GM12878 (cell line): ENCODE results near the gene PLB1. TPM values are rescaled to one million over a fixed set of nuclear protein-coding genes. Genes with fewer than 3 reads are reported as not detected.

Experiments
- ATAC-seq: fragments of 200-7000 bp; cut with Tn5 transposase; 3 replicates; pipeline ENCODE4 v1.9.1; 2020; ENCODE audit warnings: mild to moderate bottlenecking, moderate library complexity
- BruUV-seq: library from RNA; stranded (reverse); fragments of 400-500 nt; replicated peaks from 2 replicates; lab custom pipeline; 2021; lab: Mats Ljungman, UMichigan
- CTCF ChIA-PET: fragments of 300-600 bp; sonication (Branson Sonifier 250); formaldehyde crosslinking; extraction: SDS; loops from one replicate; lab custom pipeline; 2021; ENCODE audit warnings: inconsistent platforms; lab: Yijun Ruan, JAX
- POLR2A ChIA-PET: fragments of 350-600 bp; formaldehyde crosslinking; extraction: SDS; loops from one replicate; lab custom pipeline; 2021; ENCODE audit warnings: inconsistent platforms; lab: Charles Lee
- RAD21 ChIA-PET: fragments of 300-600 bp; sonication (Branson Sonifier 250); formaldehyde crosslinking; loops from one replicate; lab custom pipeline; 2023; ENCODE audit warnings: antibody characterized with exemption; ENCODE audit not compliant: unreplicated experiment; lab: Charles Lee
- SMC1A ChIA-PET: fragments of 300-600 bp; sonication (Branson Sonifier 250); formaldehyde crosslinking; loops from one replicate; lab custom pipeline; 2023; ENCODE audit not compliant: unreplicated experiment, uncharacterized antibody; lab: Charles Lee
- DNase-seq: peaks from one replicate; pipeline ENCODE4 v3.0.0-alpha.2; 2011; ENCODE audit warnings: low read depth, low spot score
- FAIRE-seq: peaks from 3 replicates; lab custom pipeline; 2011; peaks lifted over from hg19 to GRCh38; lab: Jason Lieb, UNC
- H2AFZ ChIP-seq: 2 replicates; pipeline ENCODE4 v1.6.0; 2011; ENCODE audit warnings: low read depth, low read length, control low read depth; ENCODE audit not compliant: control insufficient read depth
- H3K27ac ChIP-seq: 2 replicates; pipeline ENCODE4 v1.5.1; 2011; ENCODE audit warnings: control low read depth; ENCODE audit not compliant: control insufficient read depth, insufficient read depth
- H3K27me3 ChIP-seq, 2 experiments: replicated peaks in 1 of 2; 2 replicates each; pipeline versions ENCODE4 v1.6.0 to v1.6.1; 2011; ENCODE audit warnings: low read length in 1 of 2; ENCODE audit not compliant: control insufficient read depth in 2 of 2, insufficient read depth in 2 of 2
- H3K36me3 ChIP-seq, 2 experiments: 2 replicates each; pipeline ENCODE4 v1.5.1; 2011; ENCODE audit warnings: low read length in 1 of 2; ENCODE audit not compliant: control insufficient read depth in 2 of 2, insufficient read depth in 2 of 2
- H3K4me1 ChIP-seq: 2 replicates; pipeline ENCODE4 v1.6.1; 2011; ENCODE audit warnings: mild to moderate bottlenecking, low read length, moderate library complexity, mixed read lengths; ENCODE audit not compliant: control insufficient read depth, insufficient read depth
- H3K4me2 ChIP-seq: 2 replicates; pipeline ENCODE4 v1.6.0; 2011; ENCODE audit warnings: control low read depth; ENCODE audit not compliant: control insufficient read depth, insufficient read depth
- H3K4me3 ChIP-seq: fragments of 200-600 bp; sonication (generic); 2 replicates; pipeline ENCODE4 v1.5.1; 2016
- H3K79me2 ChIP-seq: 2 replicates; pipeline ENCODE4 v1.6.0; 2011; ENCODE audit warnings: low read length; ENCODE audit not compliant: control insufficient read depth, insufficient read depth
- H3K9ac ChIP-seq: 2 replicates; pipeline ENCODE4 v1.8.0; 2011; ENCODE audit warnings: low read length, control low read depth, mixed read lengths; ENCODE audit not compliant: control insufficient read depth, insufficient read depth
- H3K9me3 ChIP-seq: replicated peaks from 3 replicates; pipeline ENCODE4 v1.5.1; 2011; ENCODE audit warnings: mild to moderate bottlenecking, low read length; ENCODE audit not compliant: control insufficient read depth, insufficient read depth
- H4K20me1 ChIP-seq: 2 replicates; pipeline ENCODE4 v1.6.0; 2011; ENCODE audit not compliant: control insufficient read depth, insufficient read depth
- BCL11A ChIP-seq: IDR thresholded peaks from 2 replicates; pipeline ENCODE4 v1.6.1; 2011; ENCODE audit warnings: low read depth, low read length
- CBX3 ChIP-seq: fragments of 200-600 bp; sonication (generic); IDR thresholded peaks from 2 replicates; pipeline ENCODE4 v1.6.1; 2016; ENCODE audit warnings: low read depth, borderline replicate concordance
- CEBPB ChIP-seq, 2 experiments: fragments of 150-350 bp in 1 of 2; IDR thresholded peaks; 2 replicates each; pipeline ENCODE4 v1.6.1; 2012 to 2014; ENCODE audit warnings: low read depth in 2 of 2, low read length in 2 of 2, borderline replicate concordance in 1 of 2, inconsistent platforms in 1 of 2
- CHD2 ChIP-seq: IDR thresholded peaks from 2 replicates; pipeline ENCODE4 v1.6.1; 2011; ENCODE audit warnings: low read depth, low read length, improper control_type of control experiment, borderline replicate concordance
- EZH2 ChIP-seq: IDR thresholded peaks from 2 replicates; pipeline ENCODE4 v1.6.1; 2012; ENCODE audit warnings: low read depth, mild to moderate bottlenecking, control low read depth, inconsistent platforms, low read length, borderline replicate concordance; ENCODE audit not compliant: control insufficient read depth
- GABPA ChIP-seq: IDR thresholded peaks from 2 replicates; pipeline ENCODE4 v1.6.1; 2014; ENCODE audit warnings: antibody characterized with exemption, low read depth, mild to moderate bottlenecking, inconsistent platforms
- IKZF1 ChIP-seq: fragments of 450-650 bp; conservative IDR thresholded peaks from 2 replicates; pipeline ENCODE4 v1.6.1; 2017; ENCODE audit warnings: antibody characterized with exemption, mild to moderate bottlenecking
- IRF4 ChIP-seq: IDR thresholded peaks from 2 replicates; pipeline ENCODE4 v1.6.1; 2011; ENCODE audit warnings: low read depth, low read length
- KLF5 ChIP-seq: fragments of 450-650 bp; IDR thresholded peaks from 2 replicates; pipeline ENCODE4 v1.6.1; 2014; ENCODE audit warnings: mild to moderate bottlenecking; ENCODE audit not compliant: partially characterized antibody
- RAD21 ChIP-seq: IDR thresholded peaks from 2 replicates; pipeline ENCODE4 v1.6.1; 2011; ENCODE audit warnings: mild to moderate bottlenecking, low read depth, low read length, moderate library complexity; ENCODE audit not compliant: insufficient read depth
- RCOR1 ChIP-seq: conservative IDR thresholded peaks from 2 replicates; pipeline ENCODE4 v1.6.1; 2012; ENCODE audit warnings: low read depth, low read length, improper control_type of control experiment
- SPI1 ChIP-seq: IDR thresholded peaks from 2 replicates; pipeline ENCODE4 v1.6.1; 2011; ENCODE audit warnings: low read depth, mild to moderate bottlenecking, low read length, moderate library complexity, borderline replicate concordance; ENCODE audit not compliant: insufficient read depth
- whole genome bisulfite sequencing: methylation state at CpG from one replicate; pipeline ENCODE4 v1.1.6; 2016; ENCODE audit warnings: low lambda C conversion rate; ENCODE audit not compliant: insufficient replicate concordance, insufficient coverage; ENCODE audit errors: missing lambda C conversion rate; 5-methylcytosine and 5-hydroxymethylcytosine counted together
- in situ Hi-C: fragments of 300-500 bp; cut with MboI; formaldehyde crosslinking; loops from 9 replicates; pipeline ENCODE4 v1.14.3; 2018; ENCODE audit warnings: mixed read lengths
- intact Hi-C: fragments of 100-400 bp; cut with micrococcal nuclease; formaldehyde crosslinking; loops from one replicate; pipeline ENCODE4 v1.14.2; 2022; ENCODE audit not compliant: unreplicated experiment
- polyA plus RNA-seq, 11 experiments: library from polyadenylated mRNA; depleted of rRNA in 4 of 11; unstranded in 6 of 11; stranded (reverse) in 5 of 11; fragments of >200 nt; fragmentation: Nextera tagmentation in 4 of 11; fragmentation: Illumina TruSeq in 1 of 11; extraction: Ambion mirVana in 4 of 11; extraction: Trizol in 1 of 11; gene quantifications; 1 replicate in 1 of 11; 2 replicates in 10 of 11; pipeline versions ENCODE4 v1.2.1 to v1.2.3, GENCODE V29; 2011 to 2016; ENCODE audit warnings: inconsistent platforms in 2 of 11, missing spikeins in 2 of 11, low read depth in 1 of 11
- total RNA-seq, 4 experiments: library from RNA; depleted of rRNA in 3 of 4; stranded (reverse); fragments of >200 nt in 3 of 4; fragmentation: Illumina TruSeq in 1 of 4; extraction: Trizol in 1 of 4; gene quantifications; 2 replicates each; pipeline versions ENCODE4 v1.2.1 to v1.2.3, GENCODE V29; 2013 to 2021
- TF ChIP-seq, protein P1 (sequence below): fragments of 150-350 bp; IDR thresholded peaks from 2 replicates; pipeline ENCODE4 v1.6.1; 2016; ENCODE audit warnings: low read depth, low read length
- TF ChIP-seq, protein P2 (sequence below): fragments of 450-650 bp; formaldehyde crosslinking; IDR thresholded peaks from 2 replicates; pipeline ENCODE4 v1.4.0; 2020; ENCODE audit warnings: mild to moderate bottlenecking, moderate library complexity

The PLB1 gene
- total and polyA plus RNA-seq, 10 of the 15 experiments (the other 5 are each of a cell fraction or from before 2014, with no cell fraction given), result 0.03 to 0.49 (median 0.28) TPM

DNA sequence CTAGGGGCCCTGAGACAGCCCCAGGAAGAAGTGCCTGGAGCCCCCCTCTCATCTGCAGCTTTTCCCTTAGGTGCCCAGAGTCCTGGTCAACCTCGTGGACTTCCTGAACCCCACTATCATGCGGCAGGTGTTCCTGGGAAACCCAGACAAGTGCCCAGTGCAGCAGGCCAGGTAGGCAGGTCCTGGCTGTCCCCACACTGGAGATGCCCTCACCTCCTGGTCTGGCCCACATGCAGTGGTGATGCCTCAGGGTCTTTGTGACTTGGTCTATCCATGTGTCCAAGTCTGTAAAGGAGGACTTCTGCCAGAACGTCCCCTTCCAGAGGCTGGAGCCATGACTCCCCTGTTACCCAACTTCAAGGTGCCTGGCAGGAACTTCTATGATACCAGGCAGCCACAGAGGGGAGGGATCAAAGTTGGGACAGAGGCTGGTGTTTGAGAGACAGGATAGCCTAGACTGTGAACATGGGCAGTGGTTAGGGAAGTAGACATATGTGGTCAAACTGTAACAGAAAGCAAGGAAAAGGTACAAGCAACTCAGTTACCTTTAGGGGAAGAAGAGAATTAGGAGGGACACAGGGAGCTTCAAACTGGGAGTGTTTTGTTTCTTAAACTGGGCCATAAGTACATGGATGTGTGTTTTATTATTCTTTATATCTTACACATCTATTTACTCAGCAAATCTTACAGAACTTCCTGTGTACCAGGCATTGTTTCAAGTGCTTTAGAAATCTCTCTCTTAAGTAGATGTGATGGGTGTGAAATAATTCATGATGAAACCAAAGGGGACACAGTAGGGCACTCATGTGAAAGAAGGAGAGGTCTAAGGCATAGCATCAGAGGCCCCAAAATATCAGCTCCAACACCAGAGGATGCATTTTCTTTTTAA lies 107.1 kb downstream of the PLB1 start:
- Histone ChIP-seq H3K4me1 (no peaks in the 10 kb centered on the region), H3K79me2 (no peaks in the 10 kb centered on the region), H3K36me3 (no peaks in the 10 kb centered on the region), H3K27ac (no peak overlapping the region), H3K4me3 (no peak overlapping the region), H3K9ac (no peak overlapping the region), H3K27me3 (no peaks in the 10 kb centered on the region), H3K4me2 (no peak overlapping the region), H4K20me1 (no peaks in the 10 kb centered on the region), H3K9me3 (no peaks in the 10 kb centered on the region), H2AFZ (no peak overlapping the region)
- intact Hi-C loops, result no loop called here
- DNase-seq (no peak), FAIRE-seq (no peak), ATAC-seq (no peak)
- ChIA-PET SMC1A (interaction anchor here (0.7 kb wide), 2 partner anchors 9 to 151 kb away, joined by 3 read pairs; no protein-coding TSS in a partner anchor), CTCF (interaction anchor here (0.9 to 4.9 kb wide), 2 partner anchors 9 to 920 kb away, joined by 3 to 30 read pairs; no protein-coding TSS in a partner anchor), RAD21 (no interaction called here), POLR2A (no interaction called here)
- no TSS peak for BruUV-seq
- in situ Hi-C loops, result no loop called here
- 46% methylated on average over 3 of the region's 3 CpGs for WGBS
- TF ChIP-seq IRF4, result no peak
- TF ChIP-seq CBX3, result no peak
- no peak for TF ChIP-seq IKZF1
- no peak for TF ChIP-seq EZH2
- TF ChIP-seq, protein P1, sequence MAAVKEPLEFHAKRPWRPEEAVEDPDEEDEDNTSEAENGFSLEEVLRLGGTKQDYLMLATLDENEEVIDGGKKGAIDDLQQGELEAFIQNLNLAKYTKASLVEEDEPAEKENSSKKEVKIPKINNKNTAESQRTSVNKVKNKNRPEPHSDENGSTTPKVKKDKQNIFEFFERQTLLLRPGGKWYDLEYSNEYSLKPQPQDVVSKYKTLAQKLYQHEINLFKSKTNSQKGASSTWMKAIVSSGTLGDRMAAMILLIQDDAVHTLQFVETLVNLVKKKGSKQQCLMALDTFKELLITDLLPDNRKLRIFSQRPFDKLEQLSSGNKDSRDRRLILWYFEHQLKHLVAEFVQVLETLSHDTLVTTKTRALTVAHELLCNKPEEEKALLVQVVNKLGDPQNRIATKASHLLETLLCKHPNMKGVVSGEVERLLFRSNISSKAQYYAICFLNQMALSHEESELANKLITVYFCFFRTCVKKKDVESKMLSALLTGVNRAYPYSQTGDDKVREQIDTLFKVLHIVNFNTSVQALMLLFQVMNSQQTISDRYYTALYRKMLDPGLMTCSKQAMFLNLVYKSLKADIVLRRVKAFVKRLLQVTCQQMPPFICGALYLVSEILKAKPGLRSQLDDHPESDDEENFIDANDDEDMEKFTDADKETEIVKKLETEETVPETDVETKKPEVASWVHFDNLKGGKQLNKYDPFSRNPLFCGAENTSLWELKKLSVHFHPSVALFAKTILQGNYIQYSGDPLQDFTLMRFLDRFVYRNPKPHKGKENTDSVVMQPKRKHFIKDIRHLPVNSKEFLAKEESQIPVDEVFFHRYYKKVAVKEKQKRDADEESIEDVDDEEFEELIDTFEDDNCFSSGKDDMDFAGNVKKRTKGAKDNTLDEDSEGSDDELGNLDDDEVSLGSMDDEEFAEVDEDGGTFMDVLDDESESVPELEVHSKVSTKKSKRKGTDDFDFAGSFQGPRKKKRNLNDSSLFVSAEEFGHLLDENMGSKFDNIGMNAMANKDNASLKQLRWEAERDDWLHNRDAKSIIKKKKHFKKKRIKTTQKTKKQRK, result no peak
- TF ChIP-seq BCL11A, result no peak
- TF ChIP-seq CEBPB (IDR thresholded peaks at IDR 0.05; ENCODE audit: borderline replicate concordance in 1 of 2, low read depth in 2 of 2, low read length in 2 of 2), result no peak
- TF ChIP-seq GABPA, result no peak
- no peak for TF ChIP-seq RAD21
- TF ChIP-seq KLF5, result no peak
- no peak for TF ChIP-seq RCOR1
- TF ChIP-seq, protein P2, sequence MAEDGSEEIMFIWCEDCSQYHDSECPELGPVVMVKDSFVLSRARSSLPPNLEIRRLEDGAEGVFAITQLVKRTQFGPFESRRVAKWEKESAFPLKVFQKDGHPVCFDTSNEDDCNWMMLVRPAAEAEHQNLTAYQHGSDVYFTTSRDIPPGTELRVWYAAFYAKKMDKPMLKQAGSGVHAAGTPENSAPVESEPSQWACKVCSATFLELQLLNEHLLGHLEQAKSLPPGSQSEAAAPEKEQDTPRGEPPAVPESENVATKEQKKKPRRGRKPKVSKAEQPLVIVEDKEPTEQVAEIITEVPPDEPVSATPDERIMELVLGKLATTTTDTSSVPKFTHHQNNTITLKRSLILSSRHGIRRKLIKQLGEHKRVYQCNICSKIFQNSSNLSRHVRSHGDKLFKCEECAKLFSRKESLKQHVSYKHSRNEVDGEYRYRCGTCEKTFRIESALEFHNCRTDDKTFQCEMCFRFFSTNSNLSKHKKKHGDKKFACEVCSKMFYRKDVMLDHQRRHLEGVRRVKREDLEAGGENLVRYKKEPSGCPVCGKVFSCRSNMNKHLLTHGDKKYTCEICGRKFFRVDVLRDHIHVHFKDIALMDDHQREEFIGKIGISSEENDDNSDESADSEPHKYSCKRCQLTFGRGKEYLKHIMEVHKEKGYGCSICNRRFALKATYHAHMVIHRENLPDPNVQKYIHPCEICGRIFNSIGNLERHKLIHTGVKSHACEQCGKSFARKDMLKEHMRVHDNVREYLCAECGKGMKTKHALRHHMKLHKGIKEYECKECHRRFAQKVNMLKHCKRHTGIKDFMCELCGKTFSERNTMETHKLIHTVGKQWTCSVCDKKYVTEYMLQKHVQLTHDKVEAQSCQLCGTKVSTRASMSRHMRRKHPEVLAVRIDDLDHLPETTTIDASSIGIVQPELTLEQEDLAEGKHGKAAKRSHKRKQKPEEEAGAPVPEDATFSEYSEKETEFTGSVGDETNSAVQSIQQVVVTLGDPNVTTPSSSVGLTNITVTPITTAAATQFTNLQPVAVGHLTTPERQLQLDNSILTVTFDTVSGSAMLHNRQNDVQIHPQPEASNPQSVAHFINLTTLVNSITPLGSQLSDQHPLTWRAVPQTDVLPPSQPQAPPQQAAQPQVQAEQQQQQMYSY (CRISPR knock-in tag), result no peak
- no peak for TF ChIP-seq CHD2
- no peak for TF ChIP-seq SPI1
